HG03045 (cell line): ENCODE results near the gene USH1G.
"Not testable (repeated sequence)": the region's sequence is repeated elsewhere in the genome, so short reads cannot be mapped to it uniquely, and the experiment has no call there.

ENCODE experiments used
- ATAC-seq: cut with Tn5 transposase; IDR thresholded peaks from one replicate; pipeline ENCODE4 v1.9.1; 2021; ENCODE audit warnings: mild to moderate bottlenecking, moderate library complexity; ENCODE audit not compliant: unreplicated experiment

USH1G gene

GRCh38 chr17:74877592-74878548, 45.2 kb downstream of the USH1G start:
- no peak for ATAC-seq

- no peak for ATAC-seq
These were observed 47.0 kb downstream of the USH1G start for GRCh38 chr17:74875977-74876593.

- no peak for ATAC-seq
These were observed 47.7 kb downstream of the USH1G start for GRCh38 chr17:74875155-74875976.

- ATAC-seq, result no peak
These were observed 48.4 kb downstream of the USH1G start for GRCh38 chr17:74874615-74875037.

GRCh38 chr17:74873874-74874614, 49.0 kb downstream of the USH1G start:
- no peak for ATAC-seq

GRCh38 chr17:74873037-74873873, 49.8 kb downstream of the USH1G start:
- ATAC-seq, result peak; percentile 89

GRCh38 chr17:74872313-74873036, 50.6 kb downstream of the USH1G start, which contains the start of gene FDXR:
Gene FDXR (minus strand): TSS chr17:74872994. CDS start chr17:74872944, 50 bp downstream.
- ATAC-seq, result peak; percentile 12

- no peak for ATAC-seq
These were observed 51.5 kb downstream of the USH1G start for GRCh38 chr17:74871356-74872076.

GRCh38 chr17:74870512-74870911, 52.5 kb downstream of the USH1G start:
- ATAC-seq, result no peak

- not testable (repeated sequence) for ATAC-seq
These were observed 53.0 kb downstream of the USH1G start for GRCh38 chr17:74870028-74870427.

- ATAC-seq, result no peak
These were observed 54.2 kb downstream of the USH1G start for GRCh38 chr17:74868908-74869255.

GRCh38 chr17:74868251-74868907, 54.7 kb downstream of the USH1G start:
- ATAC-seq, result no peak

- ATAC-seq, result no peak
These were observed 56.7 kb downstream of the USH1G start for GRCh38 chr17:74866198-74866835.
